Endothelial cell (in vitro differentiated cells): ENCODE results near the gene NDUFAF3. TPM values are rescaled to one million over a fixed set of nuclear protein-coding genes. Genes with fewer than 3 reads are reported as not detected.
A peak's percentile ranks its signal among the peaks of the same experiment; 100 is the strongest.

Source experiments
- DNase-seq: peaks from one replicate; pipeline ENCODE4 v3.0.0; 2021; ENCODE audit warnings: low spot score
- H3K27ac Mint-ChIP-seq: one replicate; pipeline ENCODE4 v1.8.0; 2021; ENCODE audit warnings: mixed read lengths, inconsistent platforms; ENCODE audit not compliant: unreplicated experiment
- H3K27me3 Mint-ChIP-seq: one replicate; pipeline ENCODE4 v1.8.0; 2021; ENCODE audit warnings: mild to moderate bottlenecking, moderate library complexity, mixed read lengths, inconsistent platforms; ENCODE audit not compliant: unreplicated experiment
- H3K36me3 Mint-ChIP-seq: one replicate; pipeline ENCODE4 v1.8.0; 2021; ENCODE audit warnings: mild to moderate bottlenecking, low read depth, mixed read lengths, inconsistent platforms; ENCODE audit not compliant: unreplicated experiment
- H3K4me1 Mint-ChIP-seq: one replicate; pipeline ENCODE4 v1.8.0; 2021; ENCODE audit warnings: mild to moderate bottlenecking, mixed read lengths, inconsistent platforms; ENCODE audit not compliant: unreplicated experiment
- H3K4me3 Mint-ChIP-seq: one replicate; pipeline ENCODE4 v1.8.0; 2021; ENCODE audit warnings: mild to moderate bottlenecking, mixed read lengths, inconsistent platforms; ENCODE audit not compliant: unreplicated experiment
- H3K9me3 Mint-ChIP-seq: one replicate; pipeline ENCODE4 v1.8.0; 2021; ENCODE audit warnings: mixed read lengths, inconsistent platforms; ENCODE audit not compliant: unreplicated experiment
- CTCF ChIP-seq: fragments of 200-600 bp; sonication (generic); IDR thresholded peaks from one replicate; pipeline ENCODE4 v1.5.0; 2021; ENCODE audit warnings: antibody characterized with exemption; ENCODE audit not compliant: unreplicated experiment
- total RNA-seq: library from RNA; stranded (reverse); fragmentation: NEBNext Ultra II Directional; extraction: Animal tissue kit (Norgen Biotek cat#: 25700); gene quantifications from one replicate; pipeline ENCODE4 v1.2.1, GENCODE V29; 2021; ENCODE audit not compliant: unreplicated experiment

The NDUFAF3 gene
- total RNA-seq, 1 donor from 2014 or later: 32.3 TPM

GRCh38 chr3:49015072-49015471, 6.8 kb upstream of the NDUFAF3 start:
- peak overlapping the region; percentile 27 for H3K4me3 Mint-ChIP-seq
- H3K36me3 Mint-ChIP-seq: peaks cover 25% of the 10 kb centered on the region
- no peaks in the 10 kb centered on the region for H3K9me3 Mint-ChIP-seq
- H3K4me1 Mint-ChIP-seq: peaks cover 9% of the 10 kb centered on the region
- H3K27ac Mint-ChIP-seq: no peak overlapping the region
- DNase-seq: no peak
- TF ChIP-seq CTCF: no peak
- H3K27me3 Mint-ChIP-seq: peaks cover 31% of the 10 kb centered on the region

- Mint-ChIP-seq H3K36me3 (peaks cover 25% of the 10 kb centered on the region), H3K4me1 (peaks cover 10% of the 10 kb centered on the region), H3K27me3 (peaks cover 32% of the 10 kb centered on the region), H3K27ac (no peak overlapping the region), H3K4me3 (peak overlapping the region; percentile 62), H3K9me3 (no peaks in the 10 kb centered on the region)
- no peak for DNase-seq
- no peak for TF ChIP-seq CTCF
Observed at GRCh38 chr3:49015765-49016164, 6.2 kb upstream of the NDUFAF3 start.

GRCh38 chr3:49016414-49017228, 5.3 kb upstream of the NDUFAF3 start:
- TF ChIP-seq CTCF: no peak
- peaks cover 21% of the 10 kb centered on the region for H3K36me3 Mint-ChIP-seq
- H3K27me3 Mint-ChIP-seq: peaks cover 32% of the 10 kb centered on the region
- DNase-seq: no peak
- H3K9me3 Mint-ChIP-seq: no peaks in the 10 kb centered on the region
- peak overlapping the region; percentile 18 for H3K27ac Mint-ChIP-seq
- peaks cover 10% of the 10 kb centered on the region for H3K4me1 Mint-ChIP-seq
- H3K4me3 Mint-ChIP-seq: peak overlapping the region; percentile 67

- TF ChIP-seq CTCF: no peak
- Mint-ChIP-seq H3K9me3 (no peaks in the 10 kb centered on the region), H3K4me3 (peak overlapping the region; percentile 69), H3K4me1 (peaks cover 11% of the 10 kb centered on the region), H3K36me3 (peaks cover 15% of the 10 kb centered on the region), H3K27ac (peak overlapping the region; percentile 18), H3K27me3 (peaks cover 32% of the 10 kb centered on the region)
- DNase-seq: no peak
Observed at GRCh38 chr3:49017229-49017970, 4.5 kb upstream of the NDUFAF3 start.
